ENCODE measurements around the gene CLPSL2.
A peak's percentile ranks its signal among the peaks of the same experiment; 100 is the strongest.

Gene CLPSL2

DNA sequence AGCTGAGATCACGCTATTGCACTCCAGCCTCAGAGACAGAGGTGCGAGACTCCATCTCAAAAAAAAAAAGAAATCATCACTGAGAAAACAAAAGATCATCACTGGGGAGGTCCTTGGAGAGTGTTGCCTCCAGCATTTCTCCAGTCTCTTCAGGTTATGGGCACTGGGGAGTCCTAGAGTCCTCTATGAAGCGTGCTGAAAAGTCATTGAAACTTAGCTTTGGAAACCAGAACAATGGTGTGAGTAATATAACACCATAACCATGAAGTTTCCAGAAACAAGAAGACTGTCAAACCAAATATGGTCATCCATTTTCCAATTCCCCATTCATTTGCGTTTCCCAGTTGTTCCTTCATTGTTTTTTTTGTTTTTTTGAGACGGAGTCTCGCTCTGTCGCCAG is 25.8 kb upstream of the CLPSL2 start:
- Histone ChIP-seq H3K9me3 (ENCODE audit: insufficient read depth, low read depth, low read length) (no peaks in the 10 kb centered on the region), H3K4me1 (ENCODE audit: insufficient read depth, low read length) (peaks cover 13% of the 10 kb centered on the region), H3K27ac (ENCODE audit: low read depth, low read length) (no peak overlapping the region), H3K4me3 (ENCODE audit: low read length) (no peak overlapping the region), H3K9ac (ENCODE audit: low read depth, low read length) (no peak overlapping the region), H3K27me3 (ENCODE audit: insufficient read depth, low read length) (no peaks in the 10 kb centered on the region), H3K36me3 (ENCODE audit: insufficient read depth, low read length) (no peaks in the 10 kb centered on the region)
- WGBS, result 95% methylated on average over 7 of the region's 7 CpGs

DNA sequence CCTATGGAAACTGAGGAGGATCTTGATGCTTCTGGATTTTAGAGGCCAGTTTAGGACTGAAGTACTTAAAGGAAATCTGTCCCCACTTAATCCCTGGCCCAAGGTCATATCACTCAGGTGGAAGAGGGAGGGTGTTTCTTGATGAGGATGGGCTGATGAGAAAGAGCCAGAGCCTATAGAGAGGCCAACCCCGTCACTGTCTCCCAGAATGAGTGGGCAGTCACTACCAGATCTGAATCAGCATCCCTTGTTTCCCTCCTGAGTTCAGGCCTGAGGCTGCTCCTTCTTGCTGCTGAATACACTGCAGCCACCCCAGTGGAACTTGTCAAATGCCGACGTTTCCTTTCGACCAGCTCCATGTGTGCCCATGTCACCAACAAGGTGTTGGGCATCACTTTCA is 24.8 kb upstream of the CLPSL2 start:
- Histone ChIP-seq H3K9me3 (ENCODE audit: insufficient read depth, low read depth, low read length) (no peaks in the 10 kb centered on the region), H3K36me3 (ENCODE audit: insufficient read depth, low read length) (no peaks in the 10 kb centered on the region), H3K4me3 (ENCODE audit: low read length) (no peak overlapping the region), H3K4me1 (ENCODE audit: insufficient read depth, low read length) (peaks cover 17% of the 10 kb centered on the region), H3K27me3 (ENCODE audit: insufficient read depth, low read length) (no peaks in the 10 kb centered on the region), H3K27ac (ENCODE audit: low read depth, low read length) (no peak overlapping the region), H3K9ac (ENCODE audit: low read depth, low read length) (no peak overlapping the region)
- WGBS, result 87% methylated on average over 4 of the region's 4 CpGs

DNA sequence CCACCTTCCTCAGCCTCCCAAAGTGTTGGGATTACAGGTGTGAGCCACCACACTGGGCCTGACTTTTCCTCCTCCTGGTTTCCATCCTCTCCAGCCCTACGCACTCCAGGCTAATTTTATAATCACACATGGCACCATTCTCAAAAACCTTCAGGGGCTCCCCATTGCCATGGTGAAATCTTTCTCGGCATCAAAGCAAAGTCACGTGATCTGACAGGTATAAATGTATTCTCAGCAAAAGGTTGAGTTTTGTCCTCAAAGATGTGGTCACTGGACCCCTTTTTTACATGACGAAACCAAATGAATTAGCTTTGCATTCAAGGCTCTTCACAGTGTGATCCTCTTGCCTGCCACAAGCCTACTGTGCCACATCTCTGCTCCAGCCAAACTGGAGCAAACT is 24.1 kb upstream of the CLPSL2 start:
- H3K9ac ChIP-seq (ENCODE audit: low read depth, low read length), result no peak overlapping the region
- H3K27me3 ChIP-seq (ENCODE audit: insufficient read depth, low read length), result no peaks in the 10 kb centered on the region
- WGBS, result 93% methylated on average over 4 of the region's 4 CpGs
- H3K9me3 ChIP-seq (ENCODE audit: insufficient read depth, low read depth, low read length), result no peaks in the 10 kb centered on the region
- H3K4me3 ChIP-seq (ENCODE audit: low read length), result no peak overlapping the region
- no peaks in the 10 kb centered on the region for H3K36me3 ChIP-seq (ENCODE audit: insufficient read depth, low read length)
- no peak overlapping the region for H3K27ac ChIP-seq (ENCODE audit: low read depth, low read length)
- H3K4me1 ChIP-seq (ENCODE audit: insufficient read depth, low read length), result peaks cover 17% of the 10 kb centered on the region

DNA sequence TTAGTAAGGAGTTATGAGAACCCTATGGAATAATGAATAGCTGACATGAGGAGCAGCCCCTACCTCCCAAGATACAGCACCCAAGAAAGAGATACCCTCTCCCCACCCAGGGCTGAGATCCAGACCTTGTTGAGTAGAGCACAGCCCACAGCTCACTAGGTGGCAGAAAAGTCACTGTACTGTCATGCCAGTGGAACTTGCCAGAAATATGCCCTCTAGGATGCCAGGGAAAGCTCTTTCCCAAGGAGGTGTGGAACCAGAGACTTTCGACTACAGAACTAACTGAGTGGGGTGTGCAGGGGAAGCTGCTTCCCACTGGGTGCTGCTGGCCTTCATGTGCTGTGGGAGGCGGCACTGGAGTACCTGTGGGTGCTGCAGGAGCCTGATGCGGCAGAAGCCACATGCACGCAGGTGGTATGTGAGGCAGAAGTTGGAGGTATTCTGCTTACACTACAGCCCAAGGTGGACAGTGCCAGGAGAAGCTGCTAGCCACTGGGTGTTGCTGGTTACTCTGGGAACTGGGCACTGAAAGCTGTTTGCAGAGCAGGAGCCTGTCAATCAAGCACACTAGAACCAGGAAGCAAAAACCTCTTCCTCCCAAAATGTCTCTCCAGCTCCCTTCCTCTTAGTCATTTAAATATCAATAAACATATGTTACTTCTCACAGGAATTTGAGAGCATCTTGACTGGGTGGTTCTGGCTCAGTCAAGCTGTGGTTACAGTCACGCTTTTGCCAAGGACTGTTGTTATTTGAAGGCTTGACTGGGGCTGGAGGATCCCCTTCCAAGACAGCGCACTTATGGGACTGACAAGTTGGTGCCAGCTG is 21.7 kb upstream of the CLPSL2 start:
- 83% methylated on average over 6 of the region's 6 CpGs for WGBS
- Histone ChIP-seq H3K4me3 (ENCODE audit: low read length) (no peak overlapping the region), H3K9ac (ENCODE audit: low read depth, low read length) (no peak overlapping the region), H3K9me3 (ENCODE audit: insufficient read depth, low read depth, low read length) (no peaks in the 10 kb centered on the region), H3K36me3 (ENCODE audit: insufficient read depth, low read length) (no peaks in the 10 kb centered on the region), H3K4me1 (ENCODE audit: insufficient read depth, low read length) (peaks cover 17% of the 10 kb centered on the region), H3K27ac (ENCODE audit: low read depth, low read length) (peak overlapping the region; percentile 36; the same call in 1 of the 2 replicates), H3K27me3 (ENCODE audit: insufficient read depth, low read length) (no peaks in the 10 kb centered on the region)

DNA sequence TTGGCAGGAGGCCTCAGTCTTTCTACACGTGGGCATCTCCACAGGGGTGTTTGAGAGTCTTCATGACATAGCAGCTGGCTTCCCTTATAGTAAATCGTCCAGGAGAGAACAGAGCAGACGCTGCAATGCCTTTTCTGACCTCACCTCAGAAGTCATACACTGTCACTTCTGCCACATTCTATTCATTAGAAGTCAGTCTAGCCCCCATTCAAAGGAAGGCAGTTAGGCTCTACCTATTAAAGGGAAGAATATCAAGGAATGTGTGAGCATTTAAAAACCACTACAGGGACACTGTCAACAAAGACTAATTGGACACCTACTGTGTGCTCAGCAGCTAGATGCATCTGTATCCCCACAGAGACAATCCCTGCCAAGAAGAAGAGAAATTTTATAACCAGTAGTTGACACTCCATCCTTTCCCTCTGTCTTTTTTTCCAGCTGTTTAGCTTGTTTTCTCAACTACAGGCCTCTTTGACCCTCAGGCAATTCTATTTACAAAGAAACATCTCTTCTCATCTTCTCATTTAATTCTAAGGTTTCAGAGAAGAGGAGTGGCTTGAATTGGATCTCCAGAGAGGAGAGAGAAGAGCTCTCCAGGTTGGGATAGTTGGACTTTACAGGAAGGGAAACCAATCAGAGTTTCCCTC is 21.0 kb upstream of the CLPSL2 start:
- Histone ChIP-seq H3K27me3 (ENCODE audit: insufficient read depth, low read length) (no peaks in the 10 kb centered on the region), H3K27ac (ENCODE audit: low read depth, low read length) (peak overlapping the region; percentile 36; the same call in 1 of the 2 replicates), H3K4me1 (ENCODE audit: insufficient read depth, low read length) (peaks cover 17% of the 10 kb centered on the region), H3K4me3 (ENCODE audit: low read length) (no peak overlapping the region), H3K9me3 (ENCODE audit: insufficient read depth, low read depth, low read length) (no peaks in the 10 kb centered on the region), H3K36me3 (ENCODE audit: insufficient read depth, low read length) (no peaks in the 10 kb centered on the region), H3K9ac (ENCODE audit: low read depth, low read length) (no peak overlapping the region)
- WGBS, result 15% methylated on average over 3 of the region's 3 CpGs

DNA sequence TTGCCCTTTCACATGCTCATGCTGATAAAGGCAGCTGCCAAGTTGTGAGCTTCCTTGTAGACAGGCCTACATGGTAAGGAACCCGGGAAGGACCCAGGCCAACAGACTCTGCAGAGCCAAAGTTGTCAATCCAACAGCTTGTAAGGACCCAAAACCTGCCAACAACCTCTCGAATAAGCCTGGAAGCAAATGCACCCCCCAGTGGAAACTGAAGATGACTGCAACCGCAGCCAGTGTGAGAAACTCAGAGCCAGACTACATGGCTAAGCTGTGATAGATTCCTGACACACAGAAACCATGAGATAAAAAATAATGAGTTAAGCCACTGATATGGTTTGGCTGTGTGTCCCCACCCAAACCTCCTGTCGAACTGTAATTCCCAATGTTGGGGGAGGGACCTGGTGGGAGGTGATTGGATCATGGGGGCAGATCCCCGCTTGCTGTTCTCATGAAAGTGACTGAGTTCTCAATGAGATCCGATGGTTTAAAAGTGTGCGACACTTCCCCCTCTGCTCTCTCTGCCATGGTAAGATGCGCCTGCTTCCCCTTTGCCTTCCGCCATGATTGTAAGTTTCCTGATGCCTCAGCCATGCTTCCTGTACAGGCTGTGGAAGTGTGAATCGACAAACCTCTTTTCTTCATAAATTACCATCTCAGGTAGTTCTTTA is 18.8 kb upstream of the CLPSL2 start:
- Histone ChIP-seq H3K36me3 (ENCODE audit: insufficient read depth, low read length) (no peaks in the 10 kb centered on the region), H3K9me3 (ENCODE audit: insufficient read depth, low read depth, low read length) (no peaks in the 10 kb centered on the region), H3K4me1 (ENCODE audit: insufficient read depth, low read length) (peaks cover 17% of the 10 kb centered on the region), H3K27ac (ENCODE audit: low read depth, low read length) (peak overlapping the region; percentile 44; the same call in 1 of the 2 replicates), H3K4me3 (ENCODE audit: low read length) (no peak overlapping the region), H3K9ac (ENCODE audit: low read depth, low read length) (no peak overlapping the region), H3K27me3 (ENCODE audit: insufficient read depth, low read length) (no peaks in the 10 kb centered on the region)
- WGBS, result 55% methylated on average over 10 of the region's 10 CpGs

DNA sequence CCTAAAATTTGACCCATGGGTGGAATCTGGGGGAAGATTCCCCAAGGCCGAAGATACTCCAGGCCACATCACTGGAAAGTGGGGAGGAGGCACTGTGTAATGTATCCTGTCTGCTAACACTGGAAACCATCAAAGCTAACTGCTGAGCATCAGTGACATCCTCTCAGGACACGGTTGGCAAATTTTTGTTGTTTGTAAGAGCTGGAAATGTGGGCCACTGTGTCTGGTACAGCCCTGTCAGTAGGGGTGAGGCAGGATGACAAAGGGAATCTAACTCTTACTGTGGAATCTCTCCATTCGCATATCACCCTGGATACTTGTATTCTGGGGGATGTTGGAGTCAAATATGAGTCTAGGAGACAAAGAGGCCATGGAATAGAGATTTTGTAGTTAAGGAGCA is 17.0 kb upstream of the CLPSL2 start:
- Histone ChIP-seq H3K9ac (ENCODE audit: low read depth, low read length) (no peak overlapping the region), H3K9me3 (ENCODE audit: insufficient read depth, low read depth, low read length) (no peaks in the 10 kb centered on the region), H3K4me1 (ENCODE audit: insufficient read depth, low read length) (peaks cover 26% of the 10 kb centered on the region), H3K27ac (ENCODE audit: low read depth, low read length) (no peak overlapping the region), H3K27me3 (ENCODE audit: insufficient read depth, low read length) (no peaks in the 10 kb centered on the region; the same call in 1 of the 2 replicates), H3K36me3 (ENCODE audit: insufficient read depth, low read length) (no peaks in the 10 kb centered on the region), H3K4me3 (ENCODE audit: low read length) (no peak overlapping the region)
- 87% methylated on average over 3 of the region's 3 CpGs for WGBS

DNA sequence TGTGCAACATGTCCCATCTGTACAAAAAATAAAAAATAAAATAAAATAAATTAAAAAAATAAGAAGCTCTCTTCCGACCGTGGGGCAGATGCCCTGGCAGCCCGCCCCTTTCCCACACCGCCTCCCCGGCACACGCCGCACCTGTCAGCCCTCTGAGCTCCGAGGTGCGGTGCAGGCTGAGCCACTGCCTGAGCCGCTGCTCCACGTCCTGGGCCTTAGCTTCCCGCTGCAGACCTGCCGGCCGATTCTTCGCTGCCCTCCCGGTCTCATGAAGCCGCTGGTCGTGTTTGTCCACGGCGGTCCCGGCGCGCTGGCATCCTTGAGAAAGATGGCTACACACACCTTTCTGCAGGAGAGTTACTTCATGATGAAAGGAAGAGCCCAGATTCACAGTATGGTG is 10.7 kb upstream of the CLPSL2 start:
- peaks cover 11% of the 10 kb centered on the region; the same call in 1 of the 2 replicates for H3K4me1 ChIP-seq (ENCODE audit: insufficient read depth, low read length)
- WGBS, result 89% methylated on average over 23 of the region's 23 CpGs
- no peak overlapping the region for H3K9ac ChIP-seq (ENCODE audit: low read depth, low read length)
- H3K27ac ChIP-seq (ENCODE audit: low read depth, low read length), result no peak overlapping the region
- H3K4me3 ChIP-seq (ENCODE audit: low read length), result no peak overlapping the region
- no peaks in the 10 kb centered on the region for H3K9me3 ChIP-seq (ENCODE audit: insufficient read depth, low read depth, low read length)
- H3K27me3 ChIP-seq (ENCODE audit: insufficient read depth, low read length), result no peaks in the 10 kb centered on the region; the same call in 1 of the 2 replicates
- H3K36me3 ChIP-seq (ENCODE audit: insufficient read depth, low read length), result no peaks in the 10 kb centered on the region

DNA sequence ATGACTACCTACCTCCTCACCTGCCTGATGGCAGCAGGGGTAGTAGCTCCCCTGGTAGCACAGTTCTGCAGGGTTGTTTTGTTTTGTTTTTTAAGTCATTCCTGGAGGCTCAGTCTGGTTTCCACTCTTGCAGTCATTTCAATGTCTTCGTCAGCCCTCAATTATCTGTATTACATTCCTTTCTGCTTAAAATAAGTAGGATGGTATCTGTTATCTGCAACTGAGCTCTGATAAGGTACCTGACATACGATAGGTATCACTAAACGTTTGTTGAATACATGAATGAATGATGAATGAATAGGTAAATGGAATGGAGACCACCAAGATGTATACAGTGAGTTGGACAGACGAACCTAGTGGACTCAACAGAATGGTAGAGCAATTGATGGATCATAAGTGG is 7.2 kb upstream of the CLPSL2 start:
- H3K9ac ChIP-seq (ENCODE audit: low read depth, low read length), result no peak overlapping the region
- no peaks in the 10 kb centered on the region for H3K36me3 ChIP-seq (ENCODE audit: insufficient read depth, low read length)
- H3K9me3 ChIP-seq (ENCODE audit: insufficient read depth, low read depth, low read length), result no peaks in the 10 kb centered on the region
- H3K4me1 ChIP-seq (ENCODE audit: insufficient read depth, low read length), result no peaks in the 10 kb centered on the region
- no peaks in the 10 kb centered on the region for H3K27me3 ChIP-seq (ENCODE audit: insufficient read depth, low read length)
- H3K27ac ChIP-seq (ENCODE audit: low read depth, low read length), result no peak overlapping the region
- 90% methylated on average over 3 of the region's 4 CpGs for WGBS
- H3K4me3 ChIP-seq (ENCODE audit: low read length), result no peak overlapping the region

DNA sequence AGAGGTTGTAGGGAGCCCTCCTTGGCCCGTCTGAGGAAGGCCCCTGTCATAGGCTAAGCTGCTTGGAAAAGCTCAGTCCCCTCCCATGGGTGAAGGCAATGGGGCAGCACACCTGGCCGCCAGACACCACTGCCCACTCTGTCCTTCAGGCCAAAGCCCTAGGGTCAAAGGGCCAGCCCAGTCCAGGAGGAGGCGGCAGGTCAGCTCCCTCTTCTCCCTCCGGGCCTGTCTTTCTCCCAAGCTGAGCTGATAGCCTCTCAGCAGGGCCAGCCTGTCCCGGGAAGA is 5.1 kb upstream of the CLPSL2 start:
- H3K4me1 ChIP-seq (ENCODE audit: insufficient read depth, low read length), result no peaks in the 10 kb centered on the region
- H3K27me3 ChIP-seq (ENCODE audit: insufficient read depth, low read length), result peaks cover 10% of the 10 kb centered on the region
- H3K36me3 ChIP-seq (ENCODE audit: insufficient read depth, low read length), result no peaks in the 10 kb centered on the region
- no peaks in the 10 kb centered on the region for H3K9me3 ChIP-seq (ENCODE audit: insufficient read depth, low read depth, low read length)
- no peak overlapping the region for H3K9ac ChIP-seq (ENCODE audit: low read depth, low read length)
- no peak overlapping the region for H3K27ac ChIP-seq (ENCODE audit: low read depth, low read length)
- H3K4me3 ChIP-seq (ENCODE audit: low read length), result no peak overlapping the region
- 62% methylated on average over 5 of the region's 5 CpGs for WGBS

DNA sequence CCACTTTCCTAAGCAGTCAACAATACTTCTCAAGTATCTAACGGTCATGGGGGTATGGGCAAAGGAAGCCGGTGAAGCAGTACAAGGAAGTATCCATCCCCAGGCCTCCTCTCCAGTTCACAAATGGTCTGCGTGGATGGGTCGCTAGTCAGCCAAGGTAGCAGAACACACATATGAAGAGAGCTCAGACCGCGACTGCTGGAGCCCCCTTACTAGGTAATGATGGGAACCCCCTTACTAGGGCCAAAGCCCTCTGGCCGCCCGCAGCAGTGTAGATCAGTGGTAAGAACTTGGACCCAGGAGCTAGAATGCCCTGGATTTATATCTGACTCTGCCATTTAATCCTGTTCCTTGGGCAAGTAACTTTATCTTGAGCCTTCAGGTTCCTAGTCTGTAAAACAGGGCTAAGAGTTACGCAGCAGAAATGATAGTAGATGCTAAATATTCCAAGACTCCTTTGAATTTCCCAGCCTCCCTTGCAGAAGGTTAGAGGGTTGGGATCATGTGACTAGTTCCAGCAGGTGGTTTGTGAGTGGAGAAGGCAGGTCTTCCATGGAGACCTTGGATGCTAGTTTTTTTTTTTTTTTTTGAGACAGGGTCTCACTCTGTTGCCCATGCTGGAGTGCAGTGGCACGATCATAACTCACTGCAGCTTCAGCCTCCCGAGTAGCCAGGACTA is 2.1 kb upstream of the CLPSL2 start:
- 69% methylated on average over 11 of the region's 11 CpGs for WGBS
- Histone ChIP-seq H3K9me3 (ENCODE audit: insufficient read depth, low read depth, low read length) (no peaks in the 10 kb centered on the region), H3K36me3 (ENCODE audit: insufficient read depth, low read length) (no peaks in the 10 kb centered on the region), H3K4me3 (ENCODE audit: low read length) (no peak overlapping the region), H3K9ac (ENCODE audit: low read depth, low read length) (no peak overlapping the region), H3K27ac (ENCODE audit: low read depth, low read length) (no peak overlapping the region), H3K4me1 (ENCODE audit: insufficient read depth, low read length) (no peaks in the 10 kb centered on the region), H3K27me3 (ENCODE audit: insufficient read depth, low read length) (peaks cover 14% of the 10 kb centered on the region)

All from HUES64 (cell line).